ENCODE data around the gene CACTIN. TPM values are rescaled to one million over a fixed set of nuclear protein-coding genes. Genes with fewer than 3 reads are reported as not detected.

Gene CACTIN
- total and polyA plus RNA-seq, 2 of the 8 experiments (the other 6 are each of a cell fraction or from before 2014, with no cell fraction given), result 25.8 to 29.9 TPM

- no peak overlapping the region for H3K23ac ChIP-seq (ENCODE audit: insufficient read length)
- no peak overlapping the region for H3K4ac ChIP-seq (replicated peaks; ENCODE audit: insufficient read length, low read depth, low read length)
- no peak overlapping the region for H3K27ac ChIP-seq (ENCODE audit: low read depth, low read length)
- H3K27me3 ChIP-seq (replicated peaks in 1 of 4; ENCODE audit: control insufficient read depth in 3 of 4, extremely low read depth in 1 of 4, insufficient read depth in 3 of 4, low read length in 3 of 4), result no peaks in the 10 kb centered on the region
- no peak overlapping the region for H2BK12ac ChIP-seq (ENCODE audit: low read depth, low read length)
- DNase-seq (ENCODE audit: low read depth in 1 of 2, low spot score in 2 of 2), result peak; percentile 97 to 100
- H2BK15ac ChIP-seq (ENCODE audit: low read length), result no peak overlapping the region
- no peak overlapping the region; the same call in 1 of the 2 replicates for H4K8ac ChIP-seq (ENCODE audit: extremely low read depth, insufficient read depth, low read length)
- H3K79me2 ChIP-seq (ENCODE audit: control insufficient read depth in 1 of 2, insufficient read depth in 2 of 2, low read length in 2 of 2), result no peaks in the 10 kb centered on the region
- ChIA-PET POLR2A (ENCODE audit: partially characterized antibody) (interaction anchor here (0.6 kb wide), 1 partner anchor 82 kb away, joined by 3 read pairs; no protein-coding TSS in a partner anchor), CTCF (ENCODE audit: partially characterized antibody) (interaction anchor here (0.6 to 0.9 kb wide), 3 partner anchors 47 to 397 kb away, joined by 3 read pairs; no protein-coding TSS in a partner anchor)
- H3K36me3 ChIP-seq (ENCODE audit: control insufficient read depth in 2 of 4, insufficient read depth in 4 of 4, low read length in 3 of 4), result no peaks in the 10 kb centered on the region
- peak; percentile 13 for FAIRE-seq
- peaks cover 17% of the 10 kb centered on the region; the same call in 1 of the 2 replicates for H3K23me2 ChIP-seq (ENCODE audit: low read depth, low read length)
- no peak overlapping the region for H2BK120ac ChIP-seq (replicated peaks; ENCODE audit: low read depth, low read length)
- no peak overlapping the region for H3K9ac ChIP-seq (replicated peaks in 1 of 4; ENCODE audit: extremely low read depth in 1 of 4, low read depth in 3 of 4, low read length in 3 of 4)
- peak overlapping the region; percentile 14 to 97 (median 18); a peak in 7 of 8 replicates for H3K4me3 ChIP-seq (ENCODE audit: extremely low read depth in 1 of 4, insufficient read depth in 2 of 4, low read depth in 3 of 4, low read length in 4 of 4)
- no peak overlapping the region for H2AFZ ChIP-seq (ENCODE audit: low read length)
- no peak overlapping the region for H2AK5ac ChIP-seq (ENCODE audit: low read depth, low read length)
- H3K56ac ChIP-seq (replicated peaks; ENCODE audit: insufficient read length, low read depth, low read length), result no peak overlapping the region
- H3K18ac ChIP-seq (ENCODE audit: extremely low read depth, low read length), result no peak overlapping the region; the same call in 1 of the 2 replicates
- H4K5ac ChIP-seq (ENCODE audit: insufficient read length, low read depth, low read length), result no peak overlapping the region
- peaks cover 3 to 8% of the 10 kb centered on the region in 2 experiments for H4K20me1 ChIP-seq (replicated peaks in 1 of 2; ENCODE audit: control insufficient read depth in 1 of 2, insufficient read depth in 2 of 2, low read length in 2 of 2)
- H3K9me3 ChIP-seq (ENCODE audit: insufficient read depth in 2 of 2, low read depth in 1 of 2, low read length in 1 of 2), result no peaks in the 10 kb centered on the region
- H3K14ac ChIP-seq (ENCODE audit: insufficient read length), result no peak overlapping the region
- H4K91ac ChIP-seq (replicated peaks; ENCODE audit: insufficient read length, low read length), result no peak overlapping the region
- peaks cover 3 to 13% (median 12%) of the 10 kb centered on the region in 4 experiments; a peak in 6 of 7 replicates for H3K4me1 ChIP-seq (replicated peaks in 1 of 4; ENCODE audit: control insufficient read depth in 3 of 4, insufficient read depth in 4 of 4, low read length in 3 of 4)
- WGBS, 2 experiments (ENCODE audit: extremely low coverage in 1 of 2, insufficient coverage in 1 of 2, insufficient read length in 1 of 2, insufficient replicate concordance in 2 of 2, low coverage in 1 of 2, low lambda C conversion rate in 2 of 2, missing lambda C conversion rate in 1 of 2), result 13% methylated on average over 32 of the region's 48 CpGs; no CpG with 5 or more reads in 1 of the 2 experiments
- H2BK20ac ChIP-seq (ENCODE audit: low read length), result no peak overlapping the region
- peak overlapping the region; percentile 43 to 69 for H3K4me2 ChIP-seq (ENCODE audit: insufficient read depth in 1 of 2, low read depth in 2 of 2, low read length in 2 of 2)
- H3K79me1 ChIP-seq (ENCODE audit: low read depth, low read length), result no peaks in the 10 kb centered on the region
- H2BK5ac ChIP-seq (ENCODE audit: low read depth, low read length), result no peak overlapping the region
- TF ChIP-seq SP1 (IDR thresholded peaks at IDR 0.05; ENCODE audit: low read depth, low read length) (peak; percentile 67; the same call in 1 of the 2 replicates), RNF2 (IDR thresholded peaks at IDR 0.05; ENCODE audit: borderline replicate concordance, low read depth, low read length, missing control alignments, poor library complexity, severe bottlenecking) (no peak), EGR1 (IDR thresholded peaks at IDR 0.05; ENCODE audit: borderline replicate concordance, low read depth, low read length) (peak; percentile 27; the same call in 1 of the 2 replicates), CREB1 (IDR thresholded peaks at IDR 0.05) (peak; percentile 81), KDM5A (IDR thresholded peaks at IDR 0.05; ENCODE audit: low read length) (no peak), BACH1 (IDR thresholded peaks at IDR 0.05; ENCODE audit: low read length) (no peak), NANOG (IDR thresholded peaks at IDR 0.05; ENCODE audit: insufficient read depth, low read depth, low read length, poor library complexity, severe bottlenecking) (no peak), RXRA (IDR thresholded peaks at IDR 0.05; ENCODE audit: insufficient read depth, low read depth, low read length) (no peak), KDM4A (IDR thresholded peaks at IDR 0.05; ENCODE audit: low read depth, low read length, severe bottlenecking) (no peak), TAF1 (IDR thresholded peaks at IDR 0.05; ENCODE audit: low read depth, low read length) (no peak), E2F6 (IDR thresholded peaks at IDR 0.05) (no peak), CHD2 (IDR thresholded peaks at IDR 0.05; ENCODE audit: low read length) (no peak)
Observed at GRCh38 chr19:3572132-3572854, 54.3 kb downstream of the CACTIN start.
